NCI-H510A (cell line): ENCODE data around the gene ELMO3.
A peak's percentile ranks its signal among the peaks of the same experiment; 100 is the strongest.

Experiments used
- DNase-seq: peaks from one replicate; lab custom pipeline; 2025; lab: John Stamatoyannopoulos, UW

Gene ELMO3

GRCh38 chr16:67226295-67226803 is 27.4 kb downstream of the ELMO3 start:
- no peak for DNase-seq

GRCh38 chr16:67226804-67227566 is 28.1 kb downstream of the ELMO3 start, which contains the start of gene TMEM208:
Gene TMEM208 (plus strand): TSS chr16:67227130. CDS start chr16:67227219, 89 bp downstream.
- peak; percentile 94 for DNase-seq

DNA sequence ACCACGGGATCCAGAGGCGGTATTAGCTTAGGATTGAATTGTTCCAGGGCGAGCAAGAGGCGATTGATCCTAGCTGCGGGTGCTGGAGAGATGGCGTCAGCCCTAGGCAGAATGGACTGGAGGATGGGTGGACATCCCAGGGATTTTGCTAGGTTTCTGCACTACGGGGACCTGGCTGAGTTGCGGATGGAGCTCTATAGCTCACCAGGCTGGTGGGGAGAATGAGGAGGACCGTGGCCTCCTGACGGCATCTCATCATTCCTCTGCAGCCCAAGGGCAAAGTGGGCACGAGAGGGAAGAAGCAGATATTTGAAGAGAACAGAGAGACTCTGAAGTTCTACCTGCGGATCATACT is 28.6 kb downstream of the ELMO3 start:
- DNase-seq, result no peak

DNA sequence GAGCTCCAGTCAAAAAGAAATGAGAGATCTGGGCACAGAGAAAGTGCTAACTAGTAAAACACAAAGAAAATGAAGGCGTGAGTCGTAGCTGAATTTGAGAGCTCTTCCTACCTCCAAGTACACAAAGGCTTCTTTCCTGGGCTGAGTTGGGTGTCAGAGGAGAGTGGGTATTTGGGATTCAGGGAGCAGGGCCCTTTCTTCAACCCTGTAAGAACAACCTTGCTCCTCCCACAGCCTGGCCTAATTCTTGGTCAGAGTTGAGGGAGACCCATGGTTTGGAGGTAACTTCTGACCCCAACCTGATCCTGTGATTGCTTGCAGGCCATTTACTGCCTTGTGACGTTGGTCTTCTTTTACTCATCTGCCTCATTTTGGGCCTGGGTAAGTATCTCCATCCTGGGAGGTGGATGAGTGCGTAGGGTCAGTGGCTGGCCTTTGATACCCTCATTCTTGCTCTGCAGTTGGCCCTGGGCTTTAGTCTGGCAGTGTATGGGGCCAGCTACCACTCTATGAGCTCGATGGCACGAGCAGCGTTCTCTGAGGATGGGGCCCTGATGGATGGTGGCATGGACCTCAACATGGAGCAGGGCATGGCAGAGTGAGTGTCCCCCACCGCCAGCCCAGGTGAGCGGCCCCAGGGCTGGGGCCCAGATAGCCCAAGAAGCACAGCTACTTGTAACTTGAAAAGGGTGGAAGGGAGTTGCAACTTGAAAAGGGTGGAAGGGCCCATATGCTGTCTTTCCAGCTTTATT is 29.3 kb downstream of the ELMO3 start:
- DNase-seq, result no peak

GRCh38 chr16:67228905-67229304 is 30.0 kb downstream of the ELMO3 start:
- DNase-seq, result no peak

GRCh38 chr16:67229906-67230808 is 31.2 kb downstream of the ELMO3 start:
- no peak for DNase-seq

GRCh38 chr16:67230809-67231660 is 32.1 kb downstream of the ELMO3 start:
- no peak for DNase-seq

DNA sequence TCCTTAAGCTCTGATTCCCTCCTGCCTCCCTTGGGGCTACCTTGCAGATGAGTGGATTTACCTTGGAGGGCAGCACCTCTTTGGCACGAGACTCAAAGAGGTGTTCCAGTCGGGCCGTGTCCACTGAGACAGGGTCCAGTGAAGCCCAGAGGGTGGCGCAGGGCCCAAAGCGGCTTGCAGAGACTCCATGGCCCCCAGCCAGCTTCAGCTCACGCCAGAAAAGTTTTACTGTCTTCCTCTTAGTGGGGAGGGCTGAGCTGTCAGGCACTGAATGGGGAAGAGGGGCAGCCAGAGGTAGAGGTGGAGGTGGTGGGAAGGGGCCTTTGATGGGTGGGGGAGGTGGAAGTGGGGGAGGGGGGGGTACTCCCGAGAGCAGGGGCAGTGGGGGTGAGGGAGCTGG is 34.7 kb downstream of the ELMO3 start:
- DNase-seq, result no peak

DNA sequence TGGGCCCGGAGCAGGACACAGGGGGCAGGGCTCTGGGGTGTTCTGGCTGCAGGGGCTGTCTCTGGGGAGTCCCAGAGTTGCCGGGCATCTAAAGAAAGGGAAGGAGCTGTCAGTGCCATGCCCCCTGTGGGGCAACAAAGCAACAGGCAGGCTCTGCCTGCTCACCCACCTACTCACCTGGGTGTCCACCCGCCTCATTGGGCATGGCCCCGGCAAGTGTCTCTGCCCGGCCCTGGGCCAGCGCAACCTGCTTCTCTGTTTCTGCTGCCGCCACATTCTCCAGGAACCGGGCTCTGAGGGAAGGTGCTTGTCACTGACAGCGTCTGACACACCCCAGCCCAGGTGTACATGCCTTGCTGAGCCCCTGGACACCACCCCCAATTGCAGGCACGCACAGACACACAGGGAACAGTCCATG is 35.3 kb downstream of the ELMO3 start:
- DNase-seq, result no peak

DNA sequence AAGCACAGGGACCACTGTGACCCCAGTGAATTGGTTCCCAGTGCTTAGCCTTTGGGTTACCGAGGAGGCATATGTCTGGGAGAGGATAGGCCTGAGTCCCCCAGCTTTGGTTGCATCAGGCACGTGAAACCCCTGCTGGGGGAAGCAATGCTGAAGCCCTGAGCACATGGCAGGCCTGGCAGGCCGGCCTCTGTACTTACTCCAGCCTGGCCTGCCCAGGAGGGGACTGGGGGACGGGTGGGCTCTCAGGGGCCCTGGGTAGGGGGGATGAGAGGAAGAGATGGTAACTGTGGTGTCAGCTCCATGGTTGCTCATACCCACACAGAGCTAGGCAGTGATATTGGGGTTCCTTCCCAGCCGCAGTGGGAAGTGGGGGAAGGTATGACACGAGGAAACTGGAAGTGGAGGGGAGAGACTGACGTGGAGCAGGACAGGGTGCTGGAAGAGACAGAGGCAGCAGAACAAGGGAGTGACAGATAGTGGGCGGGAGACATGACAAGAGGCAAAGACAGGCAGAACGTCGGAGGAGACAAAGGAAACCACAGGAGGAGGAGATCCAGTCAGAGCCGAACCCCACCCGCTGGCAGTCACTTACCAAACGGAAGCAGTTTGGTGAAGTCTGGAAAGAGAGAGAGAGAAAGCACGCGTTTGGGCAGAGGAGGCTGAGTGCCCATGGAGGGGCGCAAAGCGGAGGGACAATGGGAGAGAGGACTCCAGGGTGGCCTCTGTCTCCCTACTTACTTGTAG is 37.1 kb downstream of the ELMO3 start:
- no peak for DNase-seq

DNA sequence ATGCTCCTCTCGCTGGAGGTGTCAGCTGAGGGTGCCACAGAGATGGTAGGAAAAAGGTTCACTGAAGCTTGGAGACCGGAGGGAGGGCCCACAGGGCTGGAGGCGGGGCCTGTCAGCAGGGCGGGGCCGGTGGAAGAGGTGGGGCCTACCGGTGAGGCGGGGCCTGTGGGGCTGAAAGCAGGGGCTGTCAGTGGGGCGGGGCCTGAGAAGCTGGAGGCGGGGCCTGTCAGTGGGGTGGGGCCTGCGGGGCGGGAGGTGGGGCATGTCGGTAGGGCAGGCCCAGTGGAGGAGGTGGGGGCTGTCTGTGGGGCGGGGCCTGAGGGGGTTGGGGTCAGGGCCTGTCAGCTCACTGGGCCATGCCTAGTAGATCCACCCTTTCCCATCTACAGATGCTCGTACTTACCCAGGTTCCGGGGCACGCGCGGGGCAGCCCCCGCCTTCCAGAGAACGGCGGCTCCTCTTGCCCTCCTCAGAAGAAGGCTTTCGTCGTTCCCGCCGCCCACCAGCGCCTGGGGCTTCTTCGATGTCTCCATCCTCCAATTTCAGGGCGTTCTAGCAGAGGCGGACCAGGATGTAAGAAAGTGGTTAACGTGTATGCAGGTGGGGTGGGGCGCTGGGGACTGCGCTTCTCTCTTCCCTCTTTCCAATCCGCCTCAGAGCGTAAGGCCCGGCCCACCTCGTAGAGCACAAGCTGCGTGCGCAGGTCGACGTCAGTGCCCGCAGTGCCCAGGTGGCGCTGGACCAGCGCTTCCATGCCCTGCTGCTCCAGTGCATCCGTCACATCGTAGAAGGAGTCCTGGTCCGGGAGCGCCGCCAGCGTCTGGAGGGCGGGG is 37.8 kb downstream of the ELMO3 start:
- DNase-seq, result no peak

DNA sequence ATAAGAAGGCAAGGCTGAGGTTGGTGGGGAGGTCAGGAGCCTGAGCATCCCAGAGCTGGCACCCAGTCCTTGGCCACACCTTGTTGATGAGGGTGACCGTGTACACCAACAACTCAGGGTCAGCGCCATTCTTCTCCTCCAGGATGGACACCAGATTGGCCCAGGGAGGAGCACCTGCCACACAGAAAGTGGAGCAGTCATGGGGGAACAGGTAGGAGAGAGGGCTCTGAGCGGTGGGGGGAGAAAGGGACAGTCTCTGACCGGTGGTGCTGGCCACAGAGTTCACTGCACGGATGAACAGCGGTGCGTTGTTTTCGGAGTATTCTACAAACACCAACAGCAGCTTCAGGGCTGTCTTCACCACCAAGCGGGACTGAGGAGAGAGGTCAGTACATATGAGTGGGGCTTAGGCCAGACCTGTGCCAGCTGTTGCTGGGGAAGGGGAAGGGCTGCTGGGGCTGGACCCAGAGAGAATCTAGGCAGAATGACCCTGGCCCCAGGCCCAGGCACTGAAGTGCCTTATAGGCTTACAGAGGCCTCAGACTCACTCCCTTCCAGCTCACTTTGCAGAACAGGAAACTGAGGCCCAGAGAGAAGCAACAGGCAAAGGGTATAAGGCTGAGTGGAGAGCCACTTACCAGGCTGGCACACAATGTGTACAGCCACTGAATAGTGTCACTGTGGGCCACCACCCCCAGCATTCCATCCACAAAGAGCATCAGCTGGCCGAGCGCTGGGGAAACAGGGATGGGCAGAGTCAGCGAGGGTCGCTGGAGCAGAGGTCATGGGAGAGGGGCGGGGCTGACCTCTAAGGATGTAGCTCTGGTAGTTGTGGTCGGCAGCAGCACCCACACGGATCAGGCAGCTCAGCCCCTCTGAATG is 38.7 kb downstream of the ELMO3 start:
- DNase-seq, result no peak

DNA sequence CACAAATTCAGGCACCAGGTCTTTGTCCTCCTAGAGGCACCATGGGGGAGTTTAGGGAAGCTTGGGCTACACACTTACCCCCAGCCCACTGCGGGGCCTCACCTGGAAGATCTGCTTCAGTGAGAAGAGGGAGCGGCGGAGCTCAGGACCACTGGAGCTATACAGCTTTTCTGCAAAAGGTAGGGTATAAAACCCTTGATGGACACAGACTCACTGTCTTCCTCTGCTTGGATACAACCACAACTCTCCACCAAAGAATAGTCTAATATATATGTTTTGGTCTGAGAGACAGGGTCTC is 39.3 kb downstream of the ELMO3 start:
- no peak for DNase-seq

- no peak for DNase-seq
Observed at GRCh38 chr16:67238806-67239470, 40.0 kb downstream of the ELMO3 start.

DNA sequence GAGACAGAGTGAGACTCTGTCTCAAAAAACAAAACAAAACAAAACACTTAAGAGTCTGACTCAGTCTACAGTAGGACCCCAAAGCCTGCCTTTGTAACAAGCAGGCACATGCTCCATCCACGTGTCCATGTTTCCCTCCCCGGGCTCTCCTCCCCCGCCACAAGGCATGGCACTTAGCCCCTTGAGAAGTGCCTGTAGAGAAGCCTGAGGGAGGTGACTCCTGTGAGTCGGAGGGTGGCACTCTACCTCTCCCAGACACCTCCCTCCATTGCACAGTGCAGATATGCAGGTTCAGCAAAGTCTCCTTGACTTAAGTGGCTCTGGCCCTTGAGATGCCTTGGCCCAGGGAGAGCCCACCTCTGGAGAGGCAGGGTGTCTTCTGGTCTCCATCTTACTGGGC is 41.6 kb downstream of the ELMO3 start:
- no peak for DNase-seq

- no peak for DNase-seq
Observed at GRCh38 chr16:67241008-67241900, 42.3 kb downstream of the ELMO3 start.

DNA sequence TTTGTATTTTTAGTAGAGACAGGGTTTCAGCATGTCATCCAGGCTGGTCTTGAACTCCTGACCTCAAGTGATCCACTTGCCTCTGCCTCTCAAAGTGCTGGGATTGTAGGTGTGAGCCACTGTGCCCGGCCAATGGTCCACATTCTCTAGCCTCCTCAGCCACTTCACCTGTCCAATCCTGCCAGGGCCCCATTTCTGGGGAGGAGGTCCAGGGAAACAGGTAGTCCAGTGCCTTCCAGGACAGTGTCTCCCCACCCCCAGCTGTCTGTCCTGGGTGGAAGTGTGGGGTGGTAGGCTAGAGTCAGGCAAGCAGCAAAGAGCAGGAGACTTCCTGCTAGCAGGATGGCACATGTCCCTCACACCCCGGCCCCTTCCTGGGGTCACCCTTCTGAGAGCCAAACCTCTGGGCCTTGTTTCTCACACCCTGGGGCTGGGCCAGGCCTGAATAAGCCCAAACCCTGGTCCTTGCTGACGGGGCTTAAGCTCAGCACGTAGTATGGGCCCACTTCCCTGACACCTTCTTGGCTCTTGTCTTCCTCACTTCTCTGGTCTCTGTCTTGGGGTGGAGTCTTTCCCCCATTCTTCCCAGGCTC is 43.3 kb downstream of the ELMO3 start:
- no peak for DNase-seq
